ENCODE measurements around the gene SPRED2. TPM values are rescaled to one million over a fixed set of nuclear protein-coding genes. Genes with fewer than 3 reads are reported as not detected.
A peak's percentile ranks its signal among the peaks of the same experiment; 100 is the strongest.

The SPRED2 gene
- total and polyA plus RNA-seq, 11 donors = 7.0 to 24.4 (median 16.1) TPM

GRCh38 chr2:65450393-65450792 lies 18.0 kb upstream of the SPRED2 start:
- no peak for ATAC-seq
- no peaks in the 10 kb centered on the region for H3K4me1 ChIP-seq
- H3K9me3 ChIP-seq = peaks cover 0 to 6% (median 0%) of the 10 kb centered on the region in 12 donors
- no peak overlapping the region for H3K4me3 ChIP-seq
- H3K27me3 ChIP-seq = no peaks in the 10 kb centered on the region
- WGBS, 4 donors = 60 to 73% (median 71%) methylated on average over 3 of the region's 3 CpGs
- H3K36me3 ChIP-seq = no peaks in the 10 kb centered on the region
- no peak for TF ChIP-seq POLR2A (IDR thresholded peaks at IDR 0.05)
- TF ChIP-seq CTCF (IDR thresholded peaks at IDR 0.05) = no peak
- DNase-seq = no peak
- H3K27ac ChIP-seq = no peak overlapping the region
- intact Hi-C loops (cut with DNase I) = no loop called here

- WGBS, 4 donors = 92 to 97% (median 95%) methylated on average over 5 of the region's 5 CpGs
- no peak for DNase-seq
- no peak for ATAC-seq
- Histone ChIP-seq H3K4me1 (no peaks in the 10 kb centered on the region), H3K9me3 (peaks cover 0 to 6% (median 0%) of the 10 kb centered on the region in 12 donors), H3K4me3 (no peak overlapping the region), H3K27ac (no peak overlapping the region), H3K36me3 (no peaks in the 10 kb centered on the region), H3K27me3 (no peaks in the 10 kb centered on the region)
- TF ChIP-seq POLR2A (IDR thresholded peaks at IDR 0.05) = no peak
- TF ChIP-seq CTCF (IDR thresholded peaks at IDR 0.05) = no peak
- intact Hi-C loops (cut with DNase I) = loop anchor here in 1 of 10 donors (5.0 kb wide), 1 partner anchor 109 kb away; no protein-coding TSS in a partner anchor
These were observed 11.2 kb upstream of the SPRED2 start for GRCh38 chr2:65443509-65444186.

- TF ChIP-seq CTCF (IDR thresholded peaks at IDR 0.05) (no peak), POLR2A (IDR thresholded peaks at IDR 0.05) (no peak)
- no peak for ATAC-seq
- Histone ChIP-seq H3K27me3 (no peaks in the 10 kb centered on the region), H3K4me3 (no peak overlapping the region), H3K9me3 (no peaks in the 10 kb centered on the region), H3K27ac (no peak overlapping the region), H3K36me3 (no peaks in the 10 kb centered on the region), H3K4me1 (peaks cover 0 to under 1% (median 0%) of the 10 kb centered on the region in 12 donors)
- WGBS, 4 donors = 91 to 97% (median 96%) methylated on average over 5 of the region's 5 CpGs
- intact Hi-C loops (cut with DNase I) = loop anchor here in 1 of 10 donors (5.0 kb wide), 1 partner anchor 110 kb away; no protein-coding TSS in a partner anchor
- DNase-seq = no peak
These were observed 10.1 kb upstream of the SPRED2 start for GRCh38 chr2:65442420-65443020.

GRCh38 chr2:65438137-65438899 lies 5.9 kb upstream of the SPRED2 start:
- no peak for ATAC-seq
- Histone ChIP-seq H3K27me3 (peaks cover 0 to 4% (median 0%) of the 10 kb centered on the region in 9 donors), H3K36me3 (no peaks in the 10 kb centered on the region), H3K9me3 (no peaks in the 10 kb centered on the region), H3K4me3 (no peak overlapping the region), H3K4me1 (peaks cover 0 to 20% (median 12%) of the 10 kb centered on the region in 12 donors), H3K27ac (peak overlapping the region in 2 of 12 donors; percentile 93 to 100)
- no peak for TF ChIP-seq CTCF (IDR thresholded peaks at IDR 0.05)
- no peak for TF ChIP-seq POLR2A (IDR thresholded peaks at IDR 0.05)
- 98 to 100% (median 99%) methylated on average over 2 of the region's 2 CpGs for WGBS, 4 donors
- intact Hi-C loops (cut with DNase I) = loop anchor here in 9 of 10 donors (5.0 to 10.0 kb wide), 10 partner anchors 56 to 784 kb away; partner anchors contain the start of gene SERTAD2 (in 1 of the 9)
- no peak for DNase-seq
